BE2C (cell line): ENCODE data around the gene DIO1.

Experiments used
- DNase-seq: peaks from one replicate; pipeline ENCODE4 v3.0.0-alpha.2; 2020
- H3K27me3 ChIP-seq: fragments of 250-450 bp; sonication (Bioruptor Pico); 2 replicates; pipeline ENCODE4 v1.5.1; 2020; ENCODE audit warnings: mild to moderate bottlenecking
- H3K36me3 ChIP-seq: fragments of 250-450 bp; sonication (Bioruptor Pico); 2 replicates; pipeline ENCODE4 v1.5.1; 2020; ENCODE audit warnings: mild to moderate bottlenecking
- H3K4me1 ChIP-seq: fragments of 250-450 bp; sonication (Bioruptor Pico); 2 replicates; pipeline ENCODE4 v1.5.1; 2020
- H3K4me3 ChIP-seq: 2 replicates; pipeline ENCODE4 v1.5.1; 2011; ENCODE audit warnings: low read depth, low read length
- H3K9me3 ChIP-seq: fragments of 250-450 bp; sonication (Bioruptor Pico); 2 replicates; pipeline ENCODE4 v1.5.1; 2020
- TF ChIP-seq, protein P1 (sequence below): IDR thresholded peaks from 2 replicates; pipeline ENCODE4 v1.5.1; 2012; ENCODE audit warnings: mild to moderate bottlenecking, low read depth, low read length

DIO1 gene

GRCh38 chr1:53943490-53944043 is 49.6 kb downstream of the DIO1 start:
- Histone ChIP-seq H3K9me3 (no peaks in the 10 kb centered on the region), H3K27me3 (no peaks in the 10 kb centered on the region), H3K4me1 (no peaks in the 10 kb centered on the region), H3K36me3 (no peaks in the 10 kb centered on the region), H3K4me3 (no peak overlapping the region)
- no peak for DNase-seq
- TF ChIP-seq, protein P1, sequence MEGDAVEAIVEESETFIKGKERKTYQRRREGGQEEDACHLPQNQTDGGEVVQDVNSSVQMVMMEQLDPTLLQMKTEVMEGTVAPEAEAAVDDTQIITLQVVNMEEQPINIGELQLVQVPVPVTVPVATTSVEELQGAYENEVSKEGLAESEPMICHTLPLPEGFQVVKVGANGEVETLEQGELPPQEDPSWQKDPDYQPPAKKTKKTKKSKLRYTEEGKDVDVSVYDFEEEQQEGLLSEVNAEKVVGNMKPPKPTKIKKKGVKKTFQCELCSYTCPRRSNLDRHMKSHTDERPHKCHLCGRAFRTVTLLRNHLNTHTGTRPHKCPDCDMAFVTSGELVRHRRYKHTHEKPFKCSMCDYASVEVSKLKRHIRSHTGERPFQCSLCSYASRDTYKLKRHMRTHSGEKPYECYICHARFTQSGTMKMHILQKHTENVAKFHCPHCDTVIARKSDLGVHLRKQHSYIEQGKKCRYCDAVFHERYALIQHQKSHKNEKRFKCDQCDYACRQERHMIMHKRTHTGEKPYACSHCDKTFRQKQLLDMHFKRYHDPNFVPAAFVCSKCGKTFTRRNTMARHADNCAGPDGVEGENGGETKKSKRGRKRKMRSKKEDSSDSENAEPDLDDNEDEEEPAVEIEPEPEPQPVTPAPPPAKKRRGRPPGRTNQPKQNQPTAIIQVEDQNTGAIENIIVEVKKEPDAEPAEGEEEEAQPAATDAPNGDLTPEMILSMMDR, result no peak

- TF ChIP-seq, protein P1, result no peak
- Histone ChIP-seq H3K36me3 (no peaks in the 10 kb centered on the region), H3K4me1 (no peaks in the 10 kb centered on the region), H3K4me3 (peak overlapping the region; percentile 60), H3K9me3 (no peaks in the 10 kb centered on the region), H3K27me3 (no peaks in the 10 kb centered on the region)
- DNase-seq, result no peak
These were observed 50.6 kb downstream of the DIO1 start for GRCh38 chr1:53944469-53945182.

- no peaks in the 10 kb centered on the region for H3K4me1 ChIP-seq
- no peaks in the 10 kb centered on the region for H3K27me3 ChIP-seq
- H3K4me3 ChIP-seq, result peak overlapping the region; percentile 60
- H3K36me3 ChIP-seq, result no peaks in the 10 kb centered on the region
- TF ChIP-seq, protein P1, result no peak
- H3K9me3 ChIP-seq, result no peaks in the 10 kb centered on the region
- no peak for DNase-seq
These were observed 51.1 kb downstream of the DIO1 start for GRCh38 chr1:53945183-53945432.

- TF ChIP-seq, protein P1, result no peak
- H3K27me3 ChIP-seq, result no peaks in the 10 kb centered on the region
- DNase-seq, result peak; percentile 91
- peak within 1 kb of the TSS; percentile 60 for H3K4me3 ChIP-seq
- H3K4me1 ChIP-seq, result no peaks in the 10 kb centered on the region
- no peaks in the 10 kb centered on the region for H3K9me3 ChIP-seq
- H3K36me3 ChIP-seq, result no peaks in the 10 kb centered on the region
These were observed 51.7 kb downstream of the DIO1 start, which contains the start of gene IFT25 for GRCh38 chr1:53945433-53946251. Gene IFT25 (minus strand): TSS chr1:53945699. CDS start chr1:53940082, 5,617 bp downstream.

GRCh38 chr1:53946252-53947171 is 52.5 kb downstream of the DIO1 start, which contains the start of gene LRRC42:
Gene LRRC42 (plus strand): TSS chr1:53946350. CDS start chr1:53952000, 5,650 bp downstream.
- H3K4me1 ChIP-seq, result no peaks in the 10 kb centered on the region

More at GRCh38 chr1:53946252-53947171, 52.5 kb downstream of the DIO1 start, which contains the start of gene LRRC42:
- TF ChIP-seq, protein P1, result peak; percentile 3; the same call in 1 of the 2 replicates
- DNase-seq, result no peak
- no peaks in the 10 kb centered on the region for H3K9me3 ChIP-seq
- H3K36me3 ChIP-seq, result no peaks in the 10 kb centered on the region
- H3K27me3 ChIP-seq, result no peaks in the 10 kb centered on the region
- H3K4me3 ChIP-seq, result peak within 1 kb of the TSS; percentile 60
